DOHH2 (cell line): ENCODE data around the gene PDE9A.

Experiments used
- H3F3A ChIP-seq: fragments of 200-600 bp; sonication (generic), shearing (Covaris generic); 2 replicates; pipeline ENCODE4 v1.6.0; 2016; ENCODE audit warnings: antibody characterized with exemption, mild to moderate bottlenecking; ENCODE audit not compliant: control insufficient read depth, insufficient read depth
- H3K27ac ChIP-seq: fragments of 200-600 bp; sonication (generic); 2 replicates; pipeline ENCODE4 v1.5.1; 2014; ENCODE audit warnings: low read depth, mild to moderate bottlenecking, low read length, moderate library complexity
- H3K27me3 ChIP-seq: fragments of 200-600 bp; sonication (generic); 2 replicates; pipeline ENCODE4 v1.6.1; 2014; ENCODE audit warnings: mild to moderate bottlenecking, low read length, mixed read lengths; ENCODE audit not compliant: control insufficient read depth
- H3K36me3 ChIP-seq: fragments of 200-600 bp; sonication (generic); 2 replicates; pipeline ENCODE4 v1.6.1; 2014; ENCODE audit warnings: mild to moderate bottlenecking, low read length, moderate library complexity, mixed read lengths; ENCODE audit not compliant: control insufficient read depth
- H3K4me1 ChIP-seq: fragments of 200-600 bp; sonication (generic); 2 replicates; pipeline ENCODE4 v1.6.1; 2014; ENCODE audit warnings: mild to moderate bottlenecking, low read length, mixed read lengths; ENCODE audit not compliant: control insufficient read depth
- H3K4me2 ChIP-seq: fragments of 200-600 bp; sonication (generic); 2 replicates; pipeline ENCODE4 v1.6.0; 2014; ENCODE audit warnings: mild to moderate bottlenecking, low read length, moderate library complexity
- H3K4me3 ChIP-seq: fragments of 200-600 bp; sonication (generic); 2 replicates; pipeline ENCODE4 v1.5.1; 2014; ENCODE audit warnings: mild to moderate bottlenecking, low read length, mixed read lengths
- H3K79me2 ChIP-seq: fragments of 200-600 bp; sonication (generic); 2 replicates; pipeline ENCODE4 v1.6.1; 2014; ENCODE audit warnings: mild to moderate bottlenecking, low read length, mixed read lengths; ENCODE audit not compliant: control insufficient read depth
- H3K9me2 ChIP-seq: fragments of 200-600 bp; sonication (generic); replicated peaks from 2 replicates; pipeline ENCODE4 v1.6.1; 2014; ENCODE audit warnings: mild to moderate bottlenecking, low read length, mixed read lengths; ENCODE audit not compliant: control insufficient read depth
- H3K9me3 ChIP-seq: fragments of 200-600 bp; sonication (generic); 2 replicates; pipeline ENCODE4 v1.6.1; 2014; ENCODE audit warnings: antibody characterized with exemption, low read length, mixed read lengths; ENCODE audit not compliant: control insufficient read depth, insufficient read depth
- H4K20me1 ChIP-seq: fragments of 200-600 bp; sonication (generic); 2 replicates; pipeline ENCODE4 v1.6.0; 2014; ENCODE audit warnings: low read depth, mild to moderate bottlenecking, antibody characterized with exemption, low read length, moderate library complexity; ENCODE audit not compliant: control insufficient read depth, insufficient read depth
- EZH2phosphoT487 ChIP-seq: fragments of 200-600 bp; sonication (generic); IDR thresholded peaks from 2 replicates; pipeline ENCODE4 v1.6.1; 2017; ENCODE audit warnings: borderline replicate concordance, mild to moderate bottlenecking, antibody characterized with exemption, low read length, moderate library complexity, mixed read lengths
- TF ChIP-seq, protein P1 (sequence below): fragments of 200-600 bp; sonication (generic); IDR thresholded peaks from one replicate; pipeline ENCODE4 v1.5.1; 2014; ENCODE audit warnings: antibody characterized with exemption, mild to moderate bottlenecking, low read depth, low read length; ENCODE audit not compliant: poor library complexity, severe bottlenecking

PDE9A gene

DNA sequence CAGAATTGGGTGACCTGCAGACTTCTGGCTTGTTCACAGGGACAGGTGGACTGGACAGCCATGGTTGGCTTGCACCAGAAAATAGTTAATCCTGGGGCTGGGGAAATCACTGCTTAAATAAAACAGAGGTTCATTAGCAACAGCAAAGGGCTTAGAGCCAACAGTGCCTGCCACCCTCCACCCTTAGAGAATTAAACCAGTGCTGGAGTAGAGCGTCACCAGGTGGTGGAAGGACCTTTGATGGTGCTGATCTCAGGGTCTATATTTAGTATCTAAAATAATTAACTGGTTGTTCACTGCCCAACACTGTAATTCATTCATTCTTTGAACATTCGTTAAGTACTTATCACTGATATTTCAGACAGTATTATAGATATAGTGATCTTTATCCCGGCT lies 34.7 kb upstream of the PDE9A start:
- TF ChIP-seq EZH2phosphoT487 = no peak
- TF ChIP-seq, protein P1, sequence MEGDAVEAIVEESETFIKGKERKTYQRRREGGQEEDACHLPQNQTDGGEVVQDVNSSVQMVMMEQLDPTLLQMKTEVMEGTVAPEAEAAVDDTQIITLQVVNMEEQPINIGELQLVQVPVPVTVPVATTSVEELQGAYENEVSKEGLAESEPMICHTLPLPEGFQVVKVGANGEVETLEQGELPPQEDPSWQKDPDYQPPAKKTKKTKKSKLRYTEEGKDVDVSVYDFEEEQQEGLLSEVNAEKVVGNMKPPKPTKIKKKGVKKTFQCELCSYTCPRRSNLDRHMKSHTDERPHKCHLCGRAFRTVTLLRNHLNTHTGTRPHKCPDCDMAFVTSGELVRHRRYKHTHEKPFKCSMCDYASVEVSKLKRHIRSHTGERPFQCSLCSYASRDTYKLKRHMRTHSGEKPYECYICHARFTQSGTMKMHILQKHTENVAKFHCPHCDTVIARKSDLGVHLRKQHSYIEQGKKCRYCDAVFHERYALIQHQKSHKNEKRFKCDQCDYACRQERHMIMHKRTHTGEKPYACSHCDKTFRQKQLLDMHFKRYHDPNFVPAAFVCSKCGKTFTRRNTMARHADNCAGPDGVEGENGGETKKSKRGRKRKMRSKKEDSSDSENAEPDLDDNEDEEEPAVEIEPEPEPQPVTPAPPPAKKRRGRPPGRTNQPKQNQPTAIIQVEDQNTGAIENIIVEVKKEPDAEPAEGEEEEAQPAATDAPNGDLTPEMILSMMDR = no peak

DNA sequence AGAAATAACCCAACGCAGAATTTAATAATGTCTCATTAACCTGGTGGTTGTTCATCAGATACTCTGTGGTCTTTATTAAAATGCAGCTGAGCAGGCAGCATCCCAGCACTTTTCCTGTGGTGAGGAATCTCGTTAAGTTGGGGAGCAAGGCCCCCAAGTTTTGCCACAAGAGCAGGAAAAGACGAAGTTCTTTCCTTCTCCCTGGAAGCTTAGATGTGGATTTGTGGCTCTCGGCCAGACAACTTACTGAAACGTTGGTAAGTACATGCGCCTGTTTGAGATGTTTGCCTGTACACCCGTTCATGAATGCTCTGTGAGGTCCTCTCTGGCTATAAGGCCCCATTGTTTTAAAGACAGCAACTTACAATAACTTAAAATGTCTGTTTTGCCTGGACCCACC lies 34.3 kb upstream of the PDE9A start:
- H4K20me1 ChIP-seq = no peaks in the 10 kb centered on the region
- no peaks in the 10 kb centered on the region for H3K36me3 ChIP-seq
- H3K27me3 ChIP-seq = peaks cover 25% of the 10 kb centered on the region
- H3K9me3 ChIP-seq = no peaks in the 10 kb centered on the region
- no peak for TF ChIP-seq EZH2phosphoT487
- TF ChIP-seq, protein P1 = no peak
- H3K4me2 ChIP-seq = no peak overlapping the region
- H3K79me2 ChIP-seq = no peaks in the 10 kb centered on the region
- H3K4me3 ChIP-seq = no peak overlapping the region
- H3F3A ChIP-seq = no peaks in the 10 kb centered on the region
- H3K27ac ChIP-seq = no peak overlapping the region
- H3K4me1 ChIP-seq = no peaks in the 10 kb centered on the region
- no peaks in the 10 kb centered on the region for H3K9me2 ChIP-seq

More for the DNA sequence above, 34.7 kb upstream of the PDE9A start:
- no peaks in the 10 kb centered on the region for H3K4me1 ChIP-seq
- no peaks in the 10 kb centered on the region for H3K9me2 ChIP-seq
- no peak overlapping the region for H3K4me3 ChIP-seq
- H3K27me3 ChIP-seq = peaks cover 25% of the 10 kb centered on the region
- no peak overlapping the region for H3K27ac ChIP-seq
- H4K20me1 ChIP-seq = no peaks in the 10 kb centered on the region
- no peaks in the 10 kb centered on the region for H3K36me3 ChIP-seq
- no peak overlapping the region for H3K4me2 ChIP-seq
- H3K9me3 ChIP-seq = no peaks in the 10 kb centered on the region
- no peaks in the 10 kb centered on the region for H3K79me2 ChIP-seq
- H3F3A ChIP-seq = no peaks in the 10 kb centered on the region

DNA sequence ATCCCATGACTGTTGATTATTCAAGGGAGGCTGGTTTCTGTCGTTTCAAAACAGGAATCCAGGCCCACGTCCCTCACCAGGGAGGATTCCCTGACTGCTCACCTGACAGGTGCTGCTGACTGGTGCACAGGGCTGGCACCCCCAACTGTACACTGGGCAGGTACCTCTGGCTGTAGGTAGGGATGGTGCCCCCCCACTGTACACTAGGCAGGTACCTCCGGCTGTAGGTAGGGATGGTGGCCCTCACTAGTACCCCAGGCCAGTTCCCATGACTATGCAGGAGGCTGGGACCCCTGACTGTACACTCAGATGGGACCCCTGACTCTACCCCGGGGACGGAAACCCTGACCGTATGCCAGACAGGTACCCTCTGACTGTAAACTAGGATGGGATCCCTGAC lies 33.6 kb upstream of the PDE9A start:
- Histone ChIP-seq H3K27me3 (peaks cover 23% of the 10 kb centered on the region), H3K79me2 (no peaks in the 10 kb centered on the region), H3K27ac (no peak overlapping the region), H3K36me3 (no peaks in the 10 kb centered on the region), H3F3A (no peaks in the 10 kb centered on the region), H4K20me1 (no peaks in the 10 kb centered on the region), H3K9me3 (no peaks in the 10 kb centered on the region), H3K4me3 (no peak overlapping the region), H3K4me2 (no peak overlapping the region), H3K4me1 (no peaks in the 10 kb centered on the region), H3K9me2 (no peaks in the 10 kb centered on the region)
- TF ChIP-seq, protein P1 = no peak
